GM23338 (cell line): Measurements from ENCODE around the gene PLA1A. TPM values are rescaled to one million over a fixed set of nuclear protein-coding genes. Genes with fewer than 3 reads are reported as not detected.

Experiments used
- ATAC-seq: fragments of 200-7000 bp; cut with Tn5 transposase; 3 replicates; pipeline ENCODE4 v1.9.1; 2020
- DNase-seq: peaks from one replicate; pipeline ENCODE4 v3.0.0-alpha.2; 2015; ENCODE audit warnings: low spot score
- H2AFZ ChIP-seq: fragments of 200-600 bp; sonication (generic); 2 replicates; pipeline ENCODE4 v1.8.0; 2016; ENCODE audit warnings: antibody characterized with exemption, mild to moderate bottlenecking, moderate library complexity
- H3F3A ChIP-seq: fragments of 200-600 bp; sonication (generic); replicated peaks from 2 replicates; pipeline ENCODE4 v1.8.0; 2017; ENCODE audit warnings: antibody characterized with exemption, mixed run types, low read depth
- H3K27ac ChIP-seq: fragments of 200-600 bp; sonication (generic); 2 replicates; pipeline ENCODE4 v1.6.1; 2016; ENCODE audit warnings: low read depth
- H3K27me3 ChIP-seq: fragments of 200-600 bp; sonication (generic); 2 replicates; pipeline ENCODE4 v1.8.0; 2016; ENCODE audit warnings: mild to moderate bottlenecking, mixed run types, moderate library complexity; ENCODE audit not compliant: insufficient read depth
- H3K36me3 ChIP-seq: fragments of 200-600 bp; sonication (generic); 2 replicates; pipeline ENCODE4 v1.8.0; 2016; ENCODE audit warnings: mild to moderate bottlenecking; ENCODE audit not compliant: insufficient read depth
- H3K4me1 ChIP-seq: fragments of 200-600 bp; sonication (generic); 2 replicates; pipeline ENCODE4 v1.8.0; 2016; ENCODE audit warnings: mild to moderate bottlenecking, moderate library complexity; ENCODE audit not compliant: insufficient read depth
- H3K4me2 ChIP-seq: fragments of 200-600 bp; sonication (generic); 2 replicates; pipeline ENCODE4 v1.7.1; 2017; ENCODE audit warnings: mixed run types
- H3K4me3 ChIP-seq: fragments of 200-600 bp; sonication (generic); 2 replicates; pipeline ENCODE4 v1.6.1; 2016; ENCODE audit warnings: mixed run types
- H3K79me2 ChIP-seq: fragments of 200-600 bp; sonication (generic); replicated peaks from 2 replicates; pipeline ENCODE4 v1.8.0; 2017; ENCODE audit warnings: mild to moderate bottlenecking; ENCODE audit not compliant: insufficient read depth
- H3K9me2 ChIP-seq: fragments of 200-600 bp; sonication (generic); 2 replicates; pipeline ENCODE4 v1.8.0; 2017; ENCODE audit not compliant: insufficient read depth
- H4K20me1 ChIP-seq: fragments of 200-600 bp; sonication (generic); replicated peaks from 2 replicates; pipeline ENCODE4 v1.8.0; 2017; ENCODE audit warnings: mild to moderate bottlenecking; ENCODE audit not compliant: insufficient read depth
- H3K27ac Mint-ChIP-seq: 2 replicates; pipeline ENCODE4 v1.8.0; 2020; ENCODE audit warnings: inconsistent platforms, mild to moderate bottlenecking, moderate library complexity, mixed read lengths
- H3K27me3 Mint-ChIP-seq: 3 replicates; pipeline ENCODE4 v1.8.0; 2022; ENCODE audit warnings: low read depth, mild to moderate bottlenecking, moderate library complexity, mixed read lengths, inconsistent platforms; ENCODE audit not compliant: insufficient read depth, poor library complexity
- H3K36me3 Mint-ChIP-seq: 3 replicates; pipeline ENCODE4 v1.8.0; 2021; ENCODE audit warnings: low read depth, mild to moderate bottlenecking, inconsistent platforms, moderate library complexity, mixed read lengths
- H3K4me1 Mint-ChIP-seq: 3 replicates; pipeline ENCODE4 v1.8.0; 2020; ENCODE audit warnings: mild to moderate bottlenecking, inconsistent platforms, mixed read lengths
- H3K4me3 Mint-ChIP-seq: 3 replicates; pipeline ENCODE4 v1.8.0; 2021; ENCODE audit warnings: moderate library complexity, mild to moderate bottlenecking, inconsistent platforms, mixed read lengths
- H3K9me3 Mint-ChIP-seq: 3 replicates; pipeline ENCODE4 v1.8.0; 2020; ENCODE audit warnings: moderate library complexity, mild to moderate bottlenecking, inconsistent platforms, mixed read lengths
- CREB1 ChIP-seq: fragments of 250-450 bp; sonication (Bioruptor Pico); IDR thresholded peaks from 2 replicates; pipeline ENCODE4 v1.5.0; 2020; ENCODE audit warnings: low read depth, mild to moderate bottlenecking, moderate library complexity
- CTCF ChIP-seq, 2 experiments: fragments of 200-600 bp in 1 of 2; sonication (generic) in 1 of 2; conservative IDR thresholded peaks; 2 replicates each; pipeline versions ENCODE4 v1.5.1 to v1.6.1; 2016 to 2017; ENCODE audit warnings: antibody characterized with exemption in 2 of 2, low read depth in 2 of 2, mild to moderate bottlenecking in 2 of 2, moderate library complexity in 1 of 2
- ETS1 ChIP-seq: IDR thresholded peaks from 2 replicates; pipeline ENCODE4 v1.6.1; 2016; ENCODE audit warnings: antibody characterized with exemption
- EZH2 ChIP-seq: fragments of 200-600 bp; sonication (generic); IDR thresholded peaks from one replicate; pipeline ENCODE4 v1.8.0; 2017; ENCODE audit warnings: antibody characterized with exemption, mild to moderate bottlenecking, low read depth; ENCODE audit not compliant: unreplicated experiment
- EZH2phosphoT487 ChIP-seq: fragments of 200-600 bp; sonication (generic); IDR thresholded peaks from one replicate; pipeline ENCODE4 v1.8.1; 2018; ENCODE audit warnings: antibody characterized with exemption; ENCODE audit not compliant: unreplicated experiment
- JUNB ChIP-seq: IDR thresholded peaks from one replicate; pipeline ENCODE4 v1.6.1; 2016; ENCODE audit warnings: antibody characterized with exemption; ENCODE audit not compliant: unreplicated experiment
- NANOG ChIP-seq: IDR thresholded peaks from 2 replicates; pipeline ENCODE4 v1.6.1; 2016; ENCODE audit warnings: antibody characterized with exemption, borderline replicate concordance
- POLR2AphosphoS5 ChIP-seq: IDR thresholded peaks from 2 replicates; pipeline ENCODE4 v1.6.1; 2016; ENCODE audit warnings: antibody characterized with exemption, low read depth
- REST ChIP-seq: IDR thresholded peaks from one replicate; pipeline ENCODE4 v1.6.1; 2018; ENCODE audit warnings: antibody characterized with exemption; ENCODE audit not compliant: unreplicated experiment
- STAT1 ChIP-seq: IDR thresholded peaks from one replicate; pipeline ENCODE4 v1.6.1; 2016; ENCODE audit warnings: antibody characterized with exemption; ENCODE audit not compliant: unreplicated experiment
- ZNF114 ChIP-seq: fragments of 250-450 bp; sonication (Bioruptor Pico); IDR thresholded peaks from 2 replicates; pipeline ENCODE4 v1.5.0; 2020; ENCODE audit warnings: mild to moderate bottlenecking, moderate library complexity
- ZNF331 ChIP-seq: fragments of 250-450 bp; sonication (Bioruptor Pico); IDR thresholded peaks from 2 replicates; pipeline ENCODE4 v1.5.0; 2020; ENCODE audit warnings: low read depth, mild to moderate bottlenecking, moderate library complexity
- ZNF462 ChIP-seq: fragments of 250-450 bp; sonication (Bioruptor Pico); IDR thresholded peaks from 2 replicates; pipeline ENCODE4 v1.5.0; 2020; ENCODE audit warnings: mild to moderate bottlenecking, moderate library complexity
- polyA plus RNA-seq: library from polyadenylated mRNA; unstranded; fragments of >200 nt; fragmentation: Nextera tagmentation; extraction: Ambion mirVana; gene quantifications from 2 replicates; pipeline ENCODE4 v1.2.1, GENCODE V29; 2016
- total RNA-seq: library from RNA; depleted of rRNA; stranded (reverse); fragments of >200 nt; shearing (Covaris generic); gene quantifications from 2 replicates; pipeline ENCODE4 v1.2.3, GENCODE V29; 2014

PLA1A gene
- total and polyA plus RNA-seq, 2 experiments from 2014 or later = not detected

DNA sequence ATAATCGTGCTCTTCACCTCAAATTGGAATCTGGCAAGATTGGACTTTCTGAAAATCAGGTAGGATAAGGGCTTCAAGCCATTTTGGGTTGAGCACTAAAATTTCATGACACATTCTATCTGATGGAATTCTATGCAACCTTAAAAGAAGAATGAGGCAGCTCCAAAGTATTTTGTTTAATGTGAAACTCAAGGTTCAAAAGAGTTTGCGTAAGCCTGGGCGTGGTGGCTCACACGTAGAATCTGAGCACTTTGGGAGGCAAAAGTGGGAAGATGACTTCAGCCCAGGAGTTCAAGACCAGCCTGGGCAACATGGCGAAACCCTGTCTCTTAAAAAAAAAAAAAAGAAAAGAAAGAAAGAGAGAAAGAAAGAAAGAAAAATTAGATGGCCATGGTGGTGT, 3.6 kb upstream of the PLA1A start:
- H3K27me3 ChIP-seq = no peaks in the 10 kb centered on the region
- no peaks in the 10 kb centered on the region for H4K20me1 ChIP-seq
- no peaks in the 10 kb centered on the region for H3K9me2 ChIP-seq
- H2AFZ ChIP-seq = no peak overlapping the region
- peaks cover 10% of the 10 kb centered on the region for H3K4me1 ChIP-seq
- no peak for DNase-seq
- no peak overlapping the region for H3K4me3 ChIP-seq
- no peak overlapping the region for H3K27ac ChIP-seq
- no peaks in the 10 kb centered on the region for H3F3A ChIP-seq
- H3K4me2 ChIP-seq = no peak overlapping the region
- H3K79me2 ChIP-seq = no peaks in the 10 kb centered on the region
- Mint-ChIP-seq H3K9me3 (peaks cover 2% of the 10 kb centered on the region; the same call in 2 of the 3 replicates), H3K4me1 (peaks cover 13% of the 10 kb centered on the region), H3K27ac (no peak overlapping the region), H3K36me3 (0 out of 3 replicates have a peak, but pooled peaks cover 2% of the 10 kb centered on the region), H3K4me3 (no peak overlapping the region), H3K27me3 (peaks cover 3% of the 10 kb centered on the region)
- no peak for ATAC-seq
- H3K36me3 ChIP-seq = no peaks in the 10 kb centered on the region
- TF ChIP-seq REST (no peak), STAT1 (no peak), POLR2AphosphoS5 (no peak), EZH2 (no peak), CREB1 (CRISPR knock-in tag) (no peak), JUNB (no peak), CTCF (conservative IDR thresholded peaks at IDR 0.05; ENCODE audit: low read depth in 2 of 2) (no peak), ZNF462 (CRISPR knock-in tag) (no peak), NANOG (no peak), EZH2phosphoT487 (no peak), ETS1 (no peak), ZNF114 (no peak), ZNF331 (CRISPR knock-in tag) (no peak)
